Peyer's patch (tissue), 4 donors: ENCODE measurements around the gene IER3.

ENCODE experiments used
- POLR2A ChIP-seq, 2 donors: fragments of 450-650 bp; IDR thresholded peaks; one replicate each; pipeline ENCODE4 v1.5.1; 2017; ENCODE audit warnings: antibody characterized with exemption in 2 of 2, mild to moderate bottlenecking in 2 of 2, moderate library complexity in 2 of 2
- TF ChIP-seq, protein P1 (sequence below), 6 experiments: fragments of 450-650 bp in 4 of 6; fragments of 200-600 bp in 2 of 6; sonication (generic) in 1 of 6; IDR thresholded peaks; one replicate each; pipeline ENCODE4 v1.5.1; 2017 to 2019; ENCODE audit warnings: antibody characterized with exemption in 6 of 6, mild to moderate bottlenecking in 3 of 6, moderate library complexity in 1 of 6

DNA sequence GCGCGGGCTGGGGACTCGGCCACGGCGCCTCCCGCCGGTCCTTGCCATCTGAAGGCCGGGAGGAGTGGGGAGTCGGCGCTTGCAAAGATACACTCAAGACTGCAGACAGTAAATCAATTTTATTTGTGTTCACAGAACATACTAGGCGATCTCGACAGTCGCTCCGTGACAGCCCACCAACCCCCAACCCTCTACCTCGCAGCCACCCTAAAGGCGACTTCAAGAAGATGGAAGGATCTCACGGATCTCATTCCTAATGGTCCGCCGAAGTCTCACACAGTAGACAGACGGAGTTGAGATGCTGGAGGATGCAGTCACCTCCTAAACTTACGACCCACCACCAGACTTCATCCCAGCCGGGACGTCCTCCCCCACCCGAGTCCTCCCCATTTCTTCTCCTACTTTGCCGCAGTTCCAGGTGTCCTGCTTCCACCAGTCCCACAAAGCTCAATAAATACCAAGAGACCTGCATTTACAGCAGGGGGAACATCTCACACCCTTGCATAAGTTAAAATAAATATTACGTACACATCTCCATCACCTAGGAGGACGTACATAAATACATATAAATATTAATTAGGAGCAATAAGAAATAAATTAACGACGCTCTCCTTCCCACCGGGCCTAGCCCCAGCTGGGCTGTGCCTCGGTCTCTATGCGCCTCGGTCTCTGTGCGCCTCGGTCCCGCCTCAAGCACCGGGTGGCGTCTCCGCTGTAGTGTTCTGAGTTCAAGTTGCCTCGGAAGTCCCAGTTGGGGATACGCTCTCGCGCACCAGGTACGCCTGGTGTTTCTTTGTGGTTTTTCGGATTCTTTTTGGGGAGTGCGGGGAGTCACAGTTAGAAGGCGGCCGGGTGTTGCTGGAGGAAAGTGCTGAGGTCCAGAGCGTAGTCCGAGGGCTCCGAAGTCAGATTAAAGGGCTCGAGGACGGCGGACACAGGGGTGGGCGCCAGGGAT lies 971 bp downstream of the IER3 start:
- TF ChIP-seq, protein P1, sequence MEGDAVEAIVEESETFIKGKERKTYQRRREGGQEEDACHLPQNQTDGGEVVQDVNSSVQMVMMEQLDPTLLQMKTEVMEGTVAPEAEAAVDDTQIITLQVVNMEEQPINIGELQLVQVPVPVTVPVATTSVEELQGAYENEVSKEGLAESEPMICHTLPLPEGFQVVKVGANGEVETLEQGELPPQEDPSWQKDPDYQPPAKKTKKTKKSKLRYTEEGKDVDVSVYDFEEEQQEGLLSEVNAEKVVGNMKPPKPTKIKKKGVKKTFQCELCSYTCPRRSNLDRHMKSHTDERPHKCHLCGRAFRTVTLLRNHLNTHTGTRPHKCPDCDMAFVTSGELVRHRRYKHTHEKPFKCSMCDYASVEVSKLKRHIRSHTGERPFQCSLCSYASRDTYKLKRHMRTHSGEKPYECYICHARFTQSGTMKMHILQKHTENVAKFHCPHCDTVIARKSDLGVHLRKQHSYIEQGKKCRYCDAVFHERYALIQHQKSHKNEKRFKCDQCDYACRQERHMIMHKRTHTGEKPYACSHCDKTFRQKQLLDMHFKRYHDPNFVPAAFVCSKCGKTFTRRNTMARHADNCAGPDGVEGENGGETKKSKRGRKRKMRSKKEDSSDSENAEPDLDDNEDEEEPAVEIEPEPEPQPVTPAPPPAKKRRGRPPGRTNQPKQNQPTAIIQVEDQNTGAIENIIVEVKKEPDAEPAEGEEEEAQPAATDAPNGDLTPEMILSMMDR (IDR thresholded peaks at IDR 0.05), result no peak
- peak in 1 of 2 donors; percentile 12 for TF ChIP-seq POLR2A (IDR thresholded peaks at IDR 0.05)
